Measurements from ENCODE around the gene BDH1. TPM values are rescaled to one million over a fixed set of nuclear protein-coding genes. Genes with fewer than 3 reads are reported as not detected.

BDH1 gene
- total RNA-seq, 2 experiments from 2014 or later, result 63.5 to 71.0 TPM

GRCh38 chr3:197511853-197512635 is 43.7 kb downstream of the BDH1 start:
- H3K36me3 Mint-ChIP-seq, result peaks cover 28% of the 10 kb centered on the region
- no peak for DNase-seq
- H3K27ac Mint-ChIP-seq, result no peak overlapping the region
- no peak overlapping the region for H3K4me3 Mint-ChIP-seq
- no peaks in the 10 kb centered on the region for H3K9me3 Mint-ChIP-seq
- peaks cover 8% of the 10 kb centered on the region for H3K4me1 Mint-ChIP-seq
- no peaks in the 10 kb centered on the region for H3K27me3 Mint-ChIP-seq

GRCh38 chr3:197511130-197511529 is 44.6 kb downstream of the BDH1 start:
- no peak for DNase-seq
- peaks cover 19% of the 10 kb centered on the region for H3K36me3 Mint-ChIP-seq
- H3K27ac Mint-ChIP-seq, result no peak overlapping the region
- H3K4me1 Mint-ChIP-seq, result peaks cover 2% of the 10 kb centered on the region
- H3K4me3 Mint-ChIP-seq, result no peak overlapping the region
- H3K27me3 Mint-ChIP-seq, result no peaks in the 10 kb centered on the region
- H3K9me3 Mint-ChIP-seq, result no peaks in the 10 kb centered on the region

GRCh38 chr3:197510642-197511018 is 45.1 kb downstream of the BDH1 start:
- H3K27ac Mint-ChIP-seq, result no peak overlapping the region
- H3K9me3 Mint-ChIP-seq, result no peaks in the 10 kb centered on the region
- no peak overlapping the region for H3K4me3 Mint-ChIP-seq
- H3K36me3 Mint-ChIP-seq, result peaks cover 14% of the 10 kb centered on the region
- no peaks in the 10 kb centered on the region for H3K27me3 Mint-ChIP-seq
- peaks cover 2% of the 10 kb centered on the region for H3K4me1 Mint-ChIP-seq
- no peak for DNase-seq

GRCh38 chr3:197508924-197509775 is 46.6 kb downstream of the BDH1 start:
- Mint-ChIP-seq H3K9me3 (no peaks in the 10 kb centered on the region), H3K27ac (no peak overlapping the region), H3K36me3 (peaks cover 10% of the 10 kb centered on the region), H3K4me3 (no peak overlapping the region), H3K4me1 (peaks cover 2% of the 10 kb centered on the region), H3K27me3 (no peaks in the 10 kb centered on the region)
- DNase-seq, result no peak

GRCh38 chr3:197508461-197508860 is 47.3 kb downstream of the BDH1 start:
- Mint-ChIP-seq H3K27ac (no peak overlapping the region), H3K27me3 (no peaks in the 10 kb centered on the region), H3K4me1 (peaks cover 2% of the 10 kb centered on the region), H3K4me3 (no peak overlapping the region), H3K9me3 (no peaks in the 10 kb centered on the region), H3K36me3 (peaks cover 10% of the 10 kb centered on the region)
- no peak for DNase-seq

GRCh38 chr3:197508051-197508451 is 47.7 kb downstream of the BDH1 start:
- no peak overlapping the region for H3K27ac Mint-ChIP-seq
- H3K27me3 Mint-ChIP-seq, result no peaks in the 10 kb centered on the region
- H3K9me3 Mint-ChIP-seq, result no peaks in the 10 kb centered on the region
- H3K4me3 Mint-ChIP-seq, result no peak overlapping the region
- no peak for DNase-seq
- peaks cover 2% of the 10 kb centered on the region for H3K4me1 Mint-ChIP-seq
- H3K36me3 Mint-ChIP-seq, result peaks cover 10% of the 10 kb centered on the region

GRCh38 chr3:197507541-197507940 is 48.2 kb downstream of the BDH1 start:
- H3K27ac Mint-ChIP-seq, result no peak overlapping the region
- no peaks in the 10 kb centered on the region for H3K27me3 Mint-ChIP-seq
- H3K36me3 Mint-ChIP-seq, result peaks cover 8% of the 10 kb centered on the region

GRCh38 chr3:197507081-197507480 is 48.7 kb downstream of the BDH1 start:
- H3K36me3 Mint-ChIP-seq, result peaks cover 5% of the 10 kb centered on the region
- H3K4me1 Mint-ChIP-seq, result peaks cover 2% of the 10 kb centered on the region
- no peak overlapping the region for H3K4me3 Mint-ChIP-seq
- no peak overlapping the region for H3K27ac Mint-ChIP-seq
- no peaks in the 10 kb centered on the region for H3K9me3 Mint-ChIP-seq
- H3K27me3 Mint-ChIP-seq, result no peaks in the 10 kb centered on the region
- DNase-seq, result no peak

More at GRCh38 chr3:197507541-197507940, 48.2 kb downstream of the BDH1 start:
- Mint-ChIP-seq H3K9me3 (no peaks in the 10 kb centered on the region), H3K4me1 (peaks cover 2% of the 10 kb centered on the region), H3K4me3 (no peak overlapping the region)
- no peak for DNase-seq

GRCh38 chr3:197505796-197506548 is 49.8 kb downstream of the BDH1 start:
- peaks cover 2% of the 10 kb centered on the region for H3K4me1 Mint-ChIP-seq
- H3K36me3 Mint-ChIP-seq, result peaks cover 2% of the 10 kb centered on the region
- DNase-seq, result no peak
- no peak overlapping the region for H3K27ac Mint-ChIP-seq
- no peaks in the 10 kb centered on the region for H3K9me3 Mint-ChIP-seq
- H3K4me3 Mint-ChIP-seq, result no peak overlapping the region
- no peaks in the 10 kb centered on the region for H3K27me3 Mint-ChIP-seq

- H3K4me3 Mint-ChIP-seq, result no peak overlapping the region
- no peak overlapping the region for H3K27ac Mint-ChIP-seq
- H3K36me3 Mint-ChIP-seq, result no peaks in the 10 kb centered on the region
- no peaks in the 10 kb centered on the region for H3K9me3 Mint-ChIP-seq
- no peaks in the 10 kb centered on the region for H3K27me3 Mint-ChIP-seq
- DNase-seq, result no peak
- H3K4me1 Mint-ChIP-seq, result no peaks in the 10 kb centered on the region
Measured at GRCh38 chr3:197504641-197505121, 51.1 kb downstream of the BDH1 start.

GRCh38 chr3:197504229-197504628 is 51.5 kb downstream of the BDH1 start:
- DNase-seq, result no peak
- Mint-ChIP-seq H3K27ac (no peak overlapping the region), H3K27me3 (no peaks in the 10 kb centered on the region), H3K36me3 (no peaks in the 10 kb centered on the region), H3K4me1 (no peaks in the 10 kb centered on the region), H3K9me3 (no peaks in the 10 kb centered on the region), H3K4me3 (no peak overlapping the region)

GRCh38 chr3:197503652-197504051 is 52.1 kb downstream of the BDH1 start:
- no peaks in the 10 kb centered on the region for H3K4me1 Mint-ChIP-seq
- H3K36me3 Mint-ChIP-seq, result no peaks in the 10 kb centered on the region
- H3K9me3 Mint-ChIP-seq, result no peaks in the 10 kb centered on the region
- peaks cover under 1% of the 10 kb centered on the region for H3K27me3 Mint-ChIP-seq
- no peak for DNase-seq
- no peak overlapping the region for H3K27ac Mint-ChIP-seq
- no peak overlapping the region for H3K4me3 Mint-ChIP-seq

GRCh38 chr3:197501879-197502620 is 53.7 kb downstream of the BDH1 start:
- H3K4me3 Mint-ChIP-seq, result no peak overlapping the region
- H3K4me1 Mint-ChIP-seq, result no peaks in the 10 kb centered on the region
- H3K9me3 Mint-ChIP-seq, result peaks cover 2% of the 10 kb centered on the region
- H3K27me3 Mint-ChIP-seq, result peaks cover 3% of the 10 kb centered on the region
- no peaks in the 10 kb centered on the region for H3K36me3 Mint-ChIP-seq
- peak; percentile 52 for DNase-seq
- H3K27ac Mint-ChIP-seq, result no peak overlapping the region

- no peaks in the 10 kb centered on the region for H3K36me3 Mint-ChIP-seq
- no peak overlapping the region for H3K4me3 Mint-ChIP-seq
- no peak overlapping the region for H3K27ac Mint-ChIP-seq
- DNase-seq, result no peak
- peaks cover 2% of the 10 kb centered on the region for H3K9me3 Mint-ChIP-seq
- peaks cover 3% of the 10 kb centered on the region for H3K27me3 Mint-ChIP-seq
- no peaks in the 10 kb centered on the region for H3K4me1 Mint-ChIP-seq
Measured at GRCh38 chr3:197501496-197501878, 54.3 kb downstream of the BDH1 start.

All from activated naive CD8-positive, alpha-beta T cell treated with anti-CD3 and anti-CD28 coated beads for 36 hours (primary cell).